B cell (primary cell): ENCODE measurements around the gene CHRNA1. TPM values are rescaled to one million over a fixed set of nuclear protein-coding genes. Genes with fewer than 3 reads are reported as not detected.

Experiments
- ATAC-seq: fragments of 200-7000 bp; cut with Tn5 transposase; one replicate; pipeline ENCODE4 v1.10.0; 2021; ENCODE audit warnings: low read depth, mild to moderate bottlenecking, moderate number of reproducible peaks, moderate library complexity
- CTCF ChIA-PET: fragments of 350-600 bp; sonication (Branson Sonifier 250); formaldehyde crosslinking; loops from one replicate; lab custom pipeline; 2021; ENCODE audit warnings: antibody characterized with exemption, inconsistent platforms; lab: Charles Lee
- POLR2A ChIA-PET: fragments of 350-600 bp; sonication (Branson Sonifier 250); formaldehyde crosslinking; loops from one replicate; lab custom pipeline; 2021; ENCODE audit warnings: antibody characterized with exemption; lab: Charles Lee
- DNase-seq: peaks from one replicate; pipeline ENCODE4 v3.0.0; 2013
- H2AFZ ChIP-seq: 2 replicates; pipeline ENCODE4 v1.6.1; 2012; ENCODE audit warnings: mild to moderate bottlenecking, low read depth, low read length; ENCODE audit not compliant: insufficient read depth, poor library complexity, severe bottlenecking
- H3K27ac ChIP-seq, 2 donors: 1 replicate in 1 of 2; 2 replicates in 1 of 2; pipeline ENCODE4 v1.5.1; 2012 to 2013; ENCODE audit warnings: low read length in 2 of 2, mild to moderate bottlenecking in 2 of 2, moderate library complexity in 1 of 2
- H3K27me3 ChIP-seq, 4 experiments: fragments of 200-600 bp in 1 of 4; sonication (generic) in 1 of 4; replicated peaks in 1 of 4; 1 replicate in 2 of 4; 2 replicates in 2 of 4; pipeline versions ENCODE4 v1.6.1 to v1.7.0; 2013 to 2016; ENCODE audit warnings: low read length in 3 of 4, mild to moderate bottlenecking in 2 of 4, mixed read lengths in 1 of 4, moderate library complexity in 1 of 4; ENCODE audit not compliant: insufficient read depth in 4 of 4, control insufficient read depth in 3 of 4; ENCODE audit errors: control extremely low read depth in 1 of 4
- H3K36me3 ChIP-seq, 2 experiments: replicated peaks in 1 of 2; 1 replicate in 1 of 2; 2 replicates in 1 of 2; pipeline versions ENCODE4 v1.6.1 to v1.7.1; 2013; ENCODE audit warnings: low read length in 1 of 2; ENCODE audit not compliant: insufficient read depth in 2 of 2, control insufficient read depth in 1 of 2; ENCODE audit errors: control extremely low read depth in 1 of 2, extremely low read depth in 1 of 2
- H3K4me1 ChIP-seq, 2 donors: fragments of 200-600 bp in 1 of 2; sonication (generic) in 1 of 2; 1 replicate in 1 of 2; 2 replicates in 1 of 2; pipeline versions ENCODE4 v1.5.1 to v1.6.1; 2013 to 2017; ENCODE audit warnings: low read length in 2 of 2; ENCODE audit not compliant: control insufficient read depth in 2 of 2, insufficient read depth in 2 of 2
- H3K4me2 ChIP-seq: replicated peaks from 2 replicates; pipeline ENCODE3; 2012; ENCODE audit warnings: mild to moderate bottlenecking, low read depth, low read length; ENCODE audit not compliant: poor library complexity, severe bottlenecking
- H3K4me3 ChIP-seq, 5 experiments: fragments of 200-600 bp in 1 of 5; sonication (generic) in 1 of 5; 1 replicate in 3 of 5; 2 replicates in 2 of 5; pipeline versions ENCODE4 v1.5.1 to v1.7.0; 2011 to 2016; ENCODE audit warnings: low read length in 4 of 5, mild to moderate bottlenecking in 4 of 5, low read depth in 2 of 5, control low read depth in 1 of 5, moderate library complexity in 1 of 5; ENCODE audit not compliant: insufficient read depth in 1 of 5; ENCODE audit errors: control extremely low read depth in 1 of 5, extremely low read depth in 1 of 5
- H3K79me2 ChIP-seq: fragments of 200-600 bp; sonication (generic); one replicate; pipeline ENCODE4 v1.6.0; 2016; ENCODE audit warnings: low read length; ENCODE audit not compliant: control insufficient read depth, insufficient read depth
- H3K9ac ChIP-seq: fragments of 200-600 bp; sonication (generic); 2 replicates; pipeline ENCODE4 v1.6.1; 2017; ENCODE audit warnings: mild to moderate bottlenecking, low read length, moderate library complexity
- H3K9me3 ChIP-seq, 3 donors: one replicate each; pipeline versions ENCODE4 v1.6.1 to v1.7.1; 2013; ENCODE audit warnings: low read length in 2 of 3; ENCODE audit not compliant: control insufficient read depth in 2 of 3, insufficient read depth in 1 of 3; ENCODE audit errors: control extremely low read depth in 1 of 3
- H4K20me1 ChIP-seq: 2 replicates; pipeline ENCODE4 v1.6.0; 2012; ENCODE audit warnings: mild to moderate bottlenecking, low read length; ENCODE audit not compliant: insufficient read depth, control insufficient read depth, poor library complexity, severe bottlenecking
- H3K27ac Mint-ChIP-seq: one replicate; pipeline ENCODE4 v1.8.0; 2021; ENCODE audit warnings: mixed read lengths
- H3K27me3 Mint-ChIP-seq: one replicate; pipeline ENCODE4 v1.8.0; 2021; ENCODE audit warnings: mixed read lengths
- H3K4me1 Mint-ChIP-seq: one replicate; pipeline ENCODE4 v1.8.0; 2021; ENCODE audit warnings: mixed read lengths
- H3K4me3 Mint-ChIP-seq: one replicate; pipeline ENCODE4 v1.8.0; 2021; ENCODE audit warnings: mixed read lengths
- H3K9me3 Mint-ChIP-seq: one replicate; pipeline ENCODE4 v1.8.0; 2022; ENCODE audit warnings: mixed read lengths; ENCODE audit not compliant: insufficient read depth
- EZH2 ChIP-seq: IDR thresholded peaks from 2 replicates; pipeline ENCODE4 v1.6.1; 2012; ENCODE audit warnings: borderline replicate concordance, low read depth, mild to moderate bottlenecking, moderate library complexity, low read length; ENCODE audit not compliant: insufficient read depth, poor library complexity, severe bottlenecking
- WGBS: methylation state at CpG from one replicate; pipeline ENCODE4 v1.1.5; 2013; ENCODE audit warnings: missing lambda C conversion rate; ENCODE audit not compliant: insufficient coverage; 5-methylcytosine and 5-hydroxymethylcytosine counted together
- intact Hi-C: fragments of 100-400 bp; cut with micrococcal nuclease; formaldehyde crosslinking; loops from one replicate; pipeline ENCODE4 v1.10.0; 2022
- polyA plus RNA-seq: library from polyadenylated mRNA; depleted of rRNA; stranded (reverse); fragments of >200 nt; gene quantifications from 2 replicates; pipeline ENCODE4 v1.2.3, GENCODE V29; 2012
- total RNA-seq, 2 donors: library from RNA; stranded (reverse); fragments of 120-200 nt in 1 of 2; gene quantifications; 1 replicate in 1 of 2; 2 replicates in 1 of 2; pipeline versions ENCODE4 v1.2.3 to v1.2.4, GENCODE V29; 2013 to 2022
- TF ChIP-seq, protein P1 (sequence below): fragments of 200-600 bp; IDR thresholded peaks from one replicate; pipeline ENCODE4 v1.8.0; 2022; ENCODE audit warnings: antibody characterized with exemption, mild to moderate bottlenecking

The CHRNA1 gene
- total and polyA plus RNA-seq, 2 donors (not counting 1 experiment from before 2014, with no cell fraction given), result 0.20 to 0.22 TPM

GRCh38 chr2:174703430-174703829 lies 60.8 kb downstream of the CHRNA1 start:
- TF ChIP-seq, protein P1, sequence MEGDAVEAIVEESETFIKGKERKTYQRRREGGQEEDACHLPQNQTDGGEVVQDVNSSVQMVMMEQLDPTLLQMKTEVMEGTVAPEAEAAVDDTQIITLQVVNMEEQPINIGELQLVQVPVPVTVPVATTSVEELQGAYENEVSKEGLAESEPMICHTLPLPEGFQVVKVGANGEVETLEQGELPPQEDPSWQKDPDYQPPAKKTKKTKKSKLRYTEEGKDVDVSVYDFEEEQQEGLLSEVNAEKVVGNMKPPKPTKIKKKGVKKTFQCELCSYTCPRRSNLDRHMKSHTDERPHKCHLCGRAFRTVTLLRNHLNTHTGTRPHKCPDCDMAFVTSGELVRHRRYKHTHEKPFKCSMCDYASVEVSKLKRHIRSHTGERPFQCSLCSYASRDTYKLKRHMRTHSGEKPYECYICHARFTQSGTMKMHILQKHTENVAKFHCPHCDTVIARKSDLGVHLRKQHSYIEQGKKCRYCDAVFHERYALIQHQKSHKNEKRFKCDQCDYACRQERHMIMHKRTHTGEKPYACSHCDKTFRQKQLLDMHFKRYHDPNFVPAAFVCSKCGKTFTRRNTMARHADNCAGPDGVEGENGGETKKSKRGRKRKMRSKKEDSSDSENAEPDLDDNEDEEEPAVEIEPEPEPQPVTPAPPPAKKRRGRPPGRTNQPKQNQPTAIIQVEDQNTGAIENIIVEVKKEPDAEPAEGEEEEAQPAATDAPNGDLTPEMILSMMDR, result no peak
- TF ChIP-seq EZH2, result no peak
- CTCF ChIA-PET, result interaction anchor here (2.6 kb wide), 1 partner anchor 7 kb away, joined by 11 read pairs; no protein-coding TSS in a partner anchor

GRCh38 chr2:174702541-174702940 lies 61.7 kb downstream of the CHRNA1 start:
- H3K4me1 Mint-ChIP-seq, result no peaks in the 10 kb centered on the region
- no peak overlapping the region for H3K4me2 ChIP-seq
- H2AFZ ChIP-seq, result no peak overlapping the region
- H4K20me1 ChIP-seq, result no peaks in the 10 kb centered on the region
- H3K27ac ChIP-seq, result no peak overlapping the region
- peaks cover 15% of the 10 kb centered on the region for H3K27me3 Mint-ChIP-seq
- no peaks in the 10 kb centered on the region for H3K36me3 ChIP-seq
- H3K79me2 ChIP-seq, result no peaks in the 10 kb centered on the region
- H3K27ac Mint-ChIP-seq, result no peak overlapping the region
- DNase-seq, result no peak
- intact Hi-C loops, result loop anchor here (5.0 to 10.0 kb wide), 2 partner anchors 45 to 582 kb away; no protein-coding TSS in a partner anchor
- no CpG with 5 or more reads among the region's 3 CpGs for WGBS
- no peaks in the 10 kb centered on the region for H3K9me3 Mint-ChIP-seq
- H3K4me3 ChIP-seq, result no peak overlapping the region
- H3K4me1 ChIP-seq, result no peaks in the 10 kb centered on the region
- POLR2A ChIA-PET, result no interaction called here
- H3K9me3 ChIP-seq, result no peaks in the 10 kb centered on the region
- no peak for ATAC-seq
- TF ChIP-seq, protein P1, result no peak
- no peak for TF ChIP-seq EZH2
- H3K9ac ChIP-seq, result no peak overlapping the region
- peaks cover 0 to 9% (median 3%) of the 10 kb centered on the region in 4 experiments for H3K27me3 ChIP-seq
- H3K4me3 Mint-ChIP-seq, result no peak overlapping the region
- CTCF ChIA-PET, result interaction anchor here (4.9 kb wide), 1 partner anchor 47 kb away, joined by 34 read pairs; no protein-coding TSS in a partner anchor

More at GRCh38 chr2:174703430-174703829, 60.8 kb downstream of the CHRNA1 start:
- 100% methylated on average over 1 of the region's 3 CpGs for WGBS
- Histone ChIP-seq H3K4me1 (no peaks in the 10 kb centered on the region), H3K27ac (no peak overlapping the region), H3K4me3 (no peak overlapping the region), H3K9ac (no peak overlapping the region), H4K20me1 (no peaks in the 10 kb centered on the region), H3K27me3 (peaks cover 0 to 9% (median 4%) of the 10 kb centered on the region in 4 experiments), H3K4me2 (no peak overlapping the region), H2AFZ (no peak overlapping the region), H3K9me3 (no peaks in the 10 kb centered on the region), H3K79me2 (no peaks in the 10 kb centered on the region), H3K36me3 (no peaks in the 10 kb centered on the region)
- ATAC-seq, result no peak
- Mint-ChIP-seq H3K27ac (no peak overlapping the region), H3K27me3 (peaks cover 19% of the 10 kb centered on the region), H3K4me1 (no peaks in the 10 kb centered on the region), H3K4me3 (no peak overlapping the region), H3K9me3 (no peaks in the 10 kb centered on the region)
- intact Hi-C loops, result loop anchor here (5.0 to 10.0 kb wide), 2 partner anchors 44 to 581 kb away; no protein-coding TSS in a partner anchor
- DNase-seq, result no peak
- POLR2A ChIA-PET, result no interaction called here
